ENCODE data around the gene ZNF536. TPM values are rescaled to one million over a fixed set of nuclear protein-coding genes. Genes with fewer than 3 reads are reported as not detected.

Gene ZNF536
- total RNA-seq (2014; rRNA removed; shearing (Covaris generic)): 2.7 and 3.1 TPM in 2 replicates
- 3.6 and 5.6 TPM in 2 replicates for polyA plus RNA-seq (2015; cell fraction: cytosol; rRNA removed)
- 7.9 and 9.2 TPM in 2 replicates for polyA plus RNA-seq (2015; cell fraction: nucleus; rRNA removed)

DNA sequence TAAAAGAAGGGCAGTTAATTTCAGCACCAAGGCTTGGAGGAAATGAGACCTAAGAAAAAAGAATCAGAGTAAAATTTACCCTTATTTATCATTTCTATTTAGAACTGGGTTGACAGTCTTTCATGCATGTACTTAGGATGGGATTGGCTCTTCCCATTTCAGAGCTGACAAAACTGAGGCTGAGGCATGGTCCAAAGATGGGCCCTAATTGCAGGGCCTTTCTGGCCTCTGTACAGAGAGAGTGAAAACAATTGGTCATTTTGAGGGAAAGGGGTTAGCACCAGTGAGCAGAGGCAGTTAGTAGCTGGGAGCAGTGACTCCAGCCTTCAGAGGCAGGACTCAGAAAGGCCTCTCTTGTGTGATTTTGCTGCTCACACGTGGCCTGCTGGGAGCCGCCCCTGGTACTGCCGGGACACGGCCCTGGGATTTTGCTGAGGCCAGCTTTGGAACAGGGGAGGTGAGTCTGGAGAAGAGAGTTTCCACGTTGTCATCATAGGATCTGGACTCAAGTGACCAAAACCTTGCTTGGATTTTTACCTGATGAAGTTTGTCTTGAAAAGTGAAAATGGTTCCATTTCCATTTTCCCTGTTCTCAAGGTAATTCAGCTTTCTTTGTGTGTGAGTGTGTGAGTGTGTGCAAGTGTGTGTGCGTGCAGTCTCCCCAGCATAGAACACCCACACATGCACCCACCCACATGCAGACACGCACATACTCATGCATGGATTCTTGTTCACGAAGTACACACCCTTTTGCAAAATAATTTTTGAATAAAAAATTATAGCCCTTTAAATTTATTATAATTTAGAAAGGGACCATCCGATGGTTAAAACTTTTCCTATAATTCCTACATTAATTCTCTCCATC, at the start of gene ZNF536:
Gene ZNF536 (plus strand): TSS at position 425 of the 865 bp plus-strand sequence. CDS start 71,179 bp downstream, outside the sequence.
- peak; percentile 7 for DNase-seq (ENCODE audit: low read depth, low spot score)
- in situ Hi-C loops (cut with HindIII; ENCODE audit: low pct_unique_long_range_greater_than_20kb, low sequenced_read_pairs): no loop called here

DNA sequence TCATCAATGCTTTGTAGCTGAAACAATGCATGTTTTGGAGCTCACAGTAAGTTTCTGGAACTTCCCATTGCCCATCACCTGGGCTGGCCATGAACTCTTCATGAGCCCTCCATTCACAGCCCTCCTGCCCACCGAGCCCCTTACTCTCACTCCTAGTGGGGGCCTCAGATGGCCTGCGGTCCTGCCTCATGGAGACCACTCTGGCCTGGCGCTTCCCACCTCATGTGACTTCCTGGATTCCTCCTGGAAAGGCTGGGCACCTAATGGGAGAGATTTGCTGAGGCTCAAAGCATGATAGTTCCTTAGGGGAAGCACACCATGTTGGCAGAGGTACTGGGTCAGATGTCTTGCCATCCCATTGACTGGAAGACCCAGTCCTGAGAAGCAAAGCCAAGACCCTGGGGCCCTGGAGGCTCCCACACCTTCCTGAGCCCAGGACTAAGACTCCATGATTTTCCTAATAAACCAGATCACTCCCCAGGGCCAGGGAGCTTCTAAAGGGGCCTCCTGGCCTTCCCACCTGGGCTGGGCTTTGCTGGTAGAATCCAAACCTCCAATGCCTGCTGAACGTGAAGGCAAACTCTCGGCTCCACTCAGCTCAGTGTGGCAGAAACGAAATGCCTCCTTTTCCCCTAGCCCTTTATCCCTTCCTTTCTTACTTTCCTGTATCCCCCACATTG, 49.4 kb upstream of the ZNF536 start:
- in situ Hi-C loops (cut with HindIII; ENCODE audit: low pct_unique_long_range_greater_than_20kb, low sequenced_read_pairs): no loop called here
- DNase-seq (ENCODE audit: low read depth, low spot score): no peak

DNA sequence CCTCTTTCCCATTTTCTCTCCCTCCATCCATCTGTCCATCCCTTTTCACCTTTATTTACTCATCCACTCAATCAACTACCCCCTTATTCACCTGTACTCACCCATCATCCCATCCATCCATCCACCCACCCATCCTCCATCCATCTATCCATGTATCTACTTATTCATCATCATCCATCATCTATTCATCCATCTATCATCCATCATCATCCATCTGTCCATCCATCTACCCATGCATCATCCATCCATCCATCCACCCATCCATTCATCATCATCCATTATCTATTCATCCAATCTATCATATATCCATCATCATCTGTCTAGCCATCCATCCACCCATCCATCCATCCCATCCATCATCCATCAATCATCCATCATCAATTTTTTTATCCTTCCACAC, 48.3 kb upstream of the ZNF536 start:
- in situ Hi-C loops (cut with HindIII; ENCODE audit: low pct_unique_long_range_greater_than_20kb, low sequenced_read_pairs): no loop called here
- DNase-seq (ENCODE audit: low read depth, low spot score): no peak

DNA sequence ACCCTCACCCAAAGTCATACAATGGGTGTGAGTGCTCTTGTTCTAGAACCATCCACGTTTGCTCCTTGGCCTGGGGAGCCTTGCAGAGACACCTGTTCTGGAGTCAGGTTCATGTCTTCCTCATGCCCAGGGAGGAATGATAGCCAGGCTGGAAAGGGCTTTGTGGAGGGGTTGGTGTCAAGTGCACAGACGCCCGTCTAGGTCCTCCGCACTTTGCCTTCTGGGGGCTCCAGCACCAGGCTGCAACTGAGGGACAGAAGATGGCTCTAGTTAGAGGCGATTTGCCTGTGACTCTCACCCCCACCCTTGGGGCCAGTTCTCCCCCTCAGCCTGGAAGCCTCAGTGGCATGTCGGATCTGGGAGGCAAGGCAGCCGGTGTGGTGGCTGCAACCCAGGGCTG, 47.2 kb upstream of the ZNF536 start:
- DNase-seq (ENCODE audit: low read depth, low spot score): no peak
- in situ Hi-C loops (cut with HindIII; ENCODE audit: low pct_unique_long_range_greater_than_20kb, low sequenced_read_pairs): no loop called here

DNA sequence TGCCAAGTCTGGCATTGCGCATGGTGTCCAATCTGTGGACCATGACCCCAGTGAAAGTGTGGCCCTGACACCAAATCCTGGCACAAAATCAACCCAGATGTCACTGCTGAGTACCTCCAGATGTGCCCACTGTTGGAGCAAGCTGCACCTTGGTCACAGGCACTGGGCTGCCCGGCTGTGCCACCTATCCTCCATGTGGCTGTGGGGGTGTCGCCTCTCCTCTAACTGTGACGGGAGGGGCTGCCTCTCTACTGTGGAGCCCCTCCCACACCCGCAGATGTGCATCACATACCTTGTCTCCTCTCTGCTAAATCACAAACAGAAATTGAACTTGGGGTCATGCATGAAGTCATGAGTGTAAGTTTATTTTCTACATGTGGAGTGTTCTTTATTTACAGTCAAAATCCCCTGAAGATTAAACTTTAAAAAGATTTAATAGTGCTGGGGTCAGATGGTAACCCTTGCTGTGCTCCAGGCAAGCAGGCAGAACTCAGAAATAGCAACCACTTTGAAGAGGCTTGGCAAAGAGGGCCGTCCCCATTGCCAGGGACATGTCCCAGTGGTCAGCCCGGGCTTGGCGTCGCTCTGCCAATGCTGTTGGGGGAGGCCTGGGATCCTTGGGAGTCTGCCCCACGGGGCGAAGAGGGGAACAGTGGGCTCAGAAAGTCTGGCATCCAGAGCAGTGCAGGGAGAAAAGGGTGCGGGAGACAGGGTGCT, 46.4 kb upstream of the ZNF536 start:
- in situ Hi-C loops (cut with HindIII; ENCODE audit: low pct_unique_long_range_greater_than_20kb, low sequenced_read_pairs): no loop called here

GRCh38 chr19:30326393-30326710, 45.8 kb upstream of the ZNF536 start:
- in situ Hi-C loops (cut with HindIII; ENCODE audit: low pct_unique_long_range_greater_than_20kb, low sequenced_read_pairs): no loop called here

More for the DNA sequence above, 46.4 kb upstream of the ZNF536 start:
- no peak for DNase-seq (ENCODE audit: low read depth, low spot score)

GRCh38 chr19:30327331-30327730, 44.9 kb upstream of the ZNF536 start:
- no peak for DNase-seq (ENCODE audit: low read depth, low spot score)
- in situ Hi-C loops (cut with HindIII; ENCODE audit: low pct_unique_long_range_greater_than_20kb, low sequenced_read_pairs): no loop called here

More at GRCh38 chr19:30326393-30326710, 45.8 kb upstream of the ZNF536 start:
- DNase-seq (ENCODE audit: low read depth, low spot score): no peak

- in situ Hi-C loops (cut with HindIII; ENCODE audit: low pct_unique_long_range_greater_than_20kb, low sequenced_read_pairs): no loop called here
Measured at GRCh38 chr19:30328096-30328495, 44.1 kb upstream of the ZNF536 start.

DNA sequence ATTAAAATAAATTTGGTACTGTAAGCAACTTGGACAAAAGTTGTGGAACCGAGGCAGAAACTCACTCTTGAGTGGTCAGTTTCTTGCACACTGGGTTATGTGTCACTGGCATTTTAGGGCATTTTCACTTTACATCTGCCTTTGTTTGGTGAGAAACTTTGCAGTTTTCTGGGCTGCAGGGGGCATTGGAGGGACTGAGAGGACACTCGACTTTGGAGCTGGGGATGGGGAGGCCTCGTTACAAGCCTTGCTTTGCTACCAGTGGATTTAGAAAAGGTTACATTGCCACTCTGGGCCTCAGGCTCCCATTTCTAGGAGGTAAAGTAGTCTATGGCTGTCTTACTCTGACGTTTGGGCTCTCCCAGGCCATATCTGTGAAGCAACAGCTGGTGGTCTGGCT, 41.9 kb upstream of the ZNF536 start:
- in situ Hi-C loops (cut with HindIII; ENCODE audit: low pct_unique_long_range_greater_than_20kb, low sequenced_read_pairs): no loop called here
- no peak for DNase-seq (ENCODE audit: low read depth, low spot score)

More at GRCh38 chr19:30328096-30328495, 44.1 kb upstream of the ZNF536 start:
- DNase-seq (ENCODE audit: low read depth, low spot score): no peak

- in situ Hi-C loops (cut with HindIII; ENCODE audit: low pct_unique_long_range_greater_than_20kb, low sequenced_read_pairs): no loop called here
- no peak for DNase-seq (ENCODE audit: low read depth, low spot score)
Measured at GRCh38 chr19:30332445-30333234, 39.5 kb upstream of the ZNF536 start.

DNA sequence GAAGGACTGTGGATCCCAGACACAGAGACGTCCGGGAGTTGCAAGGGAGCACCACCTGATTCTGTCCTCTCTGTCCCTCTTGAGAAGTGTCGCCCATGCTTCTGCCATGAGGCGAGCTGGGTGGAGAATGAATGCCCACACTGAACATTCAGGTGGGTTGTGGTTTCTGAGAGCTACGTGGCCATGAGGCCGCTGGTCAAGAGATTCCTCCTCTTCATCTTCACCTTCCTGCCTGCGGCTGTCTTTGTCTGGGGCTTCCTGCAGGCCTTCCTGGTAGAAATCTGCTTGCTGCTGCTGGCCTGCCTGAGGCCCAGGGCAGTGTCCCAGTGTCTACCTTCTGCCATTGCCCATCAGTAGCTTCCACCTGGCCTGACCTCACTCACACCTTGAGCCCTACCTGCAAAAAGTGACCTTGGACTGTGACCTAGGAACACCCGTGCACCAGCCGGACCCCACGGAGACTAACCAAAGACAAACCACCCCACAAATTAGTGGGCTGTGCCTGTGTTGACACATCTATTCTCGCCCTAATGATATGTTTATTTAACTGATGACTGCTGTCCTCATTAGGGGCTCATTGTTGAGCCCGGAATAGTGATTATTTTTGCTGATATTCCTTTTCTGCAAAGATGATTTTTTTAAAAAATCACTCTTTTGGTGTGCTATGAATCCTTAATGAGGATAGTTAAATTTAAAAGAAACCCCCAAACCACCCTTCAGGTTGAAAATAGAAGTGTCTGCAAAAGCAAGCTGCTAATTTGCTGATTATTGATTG, 38.7 kb upstream of the ZNF536 start:
- DNase-seq (ENCODE audit: low read depth, low spot score): no peak
- in situ Hi-C loops (cut with HindIII; ENCODE audit: low pct_unique_long_range_greater_than_20kb, low sequenced_read_pairs): no loop called here

DNA sequence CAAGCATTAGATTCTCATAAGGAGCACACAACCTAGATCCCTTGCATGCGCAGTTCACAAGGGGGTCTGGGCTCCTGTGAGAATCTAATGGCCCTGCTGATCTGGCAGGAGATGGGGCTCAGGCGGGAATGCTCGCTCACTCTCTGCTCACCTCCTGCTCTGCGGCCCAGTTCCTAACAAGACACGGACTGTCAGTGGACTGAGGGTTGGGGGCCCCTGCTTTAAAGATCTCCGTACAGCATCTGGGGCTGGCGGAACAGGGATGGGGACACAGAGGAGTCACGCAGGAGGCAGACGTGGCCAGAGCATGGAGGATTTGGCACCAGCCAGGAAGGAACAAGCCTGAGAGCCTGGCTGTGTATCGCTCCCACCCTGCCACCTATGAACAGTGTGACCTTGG, 37.3 kb upstream of the ZNF536 start:
- in situ Hi-C loops (cut with HindIII; ENCODE audit: low pct_unique_long_range_greater_than_20kb, low sequenced_read_pairs): no loop called here
- DNase-seq (ENCODE audit: low read depth, low spot score): no peak

- DNase-seq (ENCODE audit: low read depth, low spot score): no peak
- in situ Hi-C loops (cut with HindIII; ENCODE audit: low pct_unique_long_range_greater_than_20kb, low sequenced_read_pairs): no loop called here
Measured at GRCh38 chr19:30335306-30335886, 36.8 kb upstream of the ZNF536 start.

GRCh38 chr19:30336290-30336689, 35.9 kb upstream of the ZNF536 start:
- in situ Hi-C loops (cut with HindIII; ENCODE audit: low pct_unique_long_range_greater_than_20kb, low sequenced_read_pairs): no loop called here

GRCh38 chr19:30338041-30338456, 34.1 kb upstream of the ZNF536 start:
- DNase-seq (ENCODE audit: low read depth, low spot score): no peak
- in situ Hi-C loops (cut with HindIII; ENCODE audit: low pct_unique_long_range_greater_than_20kb, low sequenced_read_pairs): no loop called here

More at GRCh38 chr19:30336290-30336689, 35.9 kb upstream of the ZNF536 start:
- DNase-seq (ENCODE audit: low read depth, low spot score): no peak

- in situ Hi-C loops (cut with HindIII; ENCODE audit: low pct_unique_long_range_greater_than_20kb, low sequenced_read_pairs): no loop called here
- DNase-seq (ENCODE audit: low read depth, low spot score): no peak
Measured at GRCh38 chr19:30338878-30339623, 33.1 kb upstream of the ZNF536 start.

Measured in SK-MEL-5 (cell line).